Mucosa of rectum (tissue), 2 donors: ENCODE data around the gene NBL1.

Experiments
- H3K27ac ChIP-seq, 2 donors: one replicate each; pipeline ENCODE4 v1.7.0; 2013; ENCODE audit warnings: inconsistent platforms in 2 of 2, low read depth in 2 of 2, low read length in 2 of 2
- H3K27me3 ChIP-seq, 2 donors: one replicate each; pipeline ENCODE4 v1.7.0; 2013; ENCODE audit warnings: low read length in 2 of 2; ENCODE audit not compliant: control insufficient read depth in 2 of 2, insufficient read depth in 2 of 2
- H3K36me3 ChIP-seq, 2 donors: one replicate each; pipeline ENCODE4 v1.7.0; 2013; ENCODE audit warnings: low read length in 2 of 2; ENCODE audit not compliant: control insufficient read depth in 2 of 2, insufficient read depth in 2 of 2
- H3K4me1 ChIP-seq, 2 donors: one replicate each; pipeline ENCODE4 v1.7.0; 2013; ENCODE audit warnings: low read length in 2 of 2, mild to moderate bottlenecking in 1 of 2; ENCODE audit not compliant: control insufficient read depth in 2 of 2, insufficient read depth in 2 of 2
- H3K4me3 ChIP-seq, 2 donors: one replicate each; pipeline ENCODE4 v1.7.0; 2013; ENCODE audit warnings: low read length in 2 of 2
- H3K9ac ChIP-seq, 2 donors: one replicate each; pipeline ENCODE4 v1.7.0; 2013; ENCODE audit warnings: low read length in 2 of 2, low read depth in 1 of 2, mild to moderate bottlenecking in 1 of 2
- H3K9me3 ChIP-seq, 2 donors: one replicate each; pipeline ENCODE4 v1.7.0; 2013; ENCODE audit warnings: low read length in 2 of 2; ENCODE audit not compliant: control insufficient read depth in 2 of 2
- donor health status: healthy.
- donor health status: Normal muscosa, but diverticular disease.

Gene NBL1

GRCh38 chr1:19644681-19645410 lies 735 bp downstream of the NBL1 start:
- peak overlapping the region; percentile 97 to 98 for H3K27ac ChIP-seq
- H3K4me1 ChIP-seq = peaks cover 55 to 65% of the 10 kb centered on the region in 2 donors
- H3K9me3 ChIP-seq = no peaks in the 10 kb centered on the region
- H3K9ac ChIP-seq = peak overlapping the region; percentile 99 to 100
- no peaks in the 10 kb centered on the region for H3K36me3 ChIP-seq
- peak overlapping the region; percentile 87 to 98 for H3K4me3 ChIP-seq
- no peaks in the 10 kb centered on the region for H3K27me3 ChIP-seq

- peak overlapping the region; percentile 99 to 100 for H3K9ac ChIP-seq
- peak overlapping the region; percentile 97 to 98 for H3K27ac ChIP-seq
- peak overlapping the region; percentile 87 to 98 for H3K4me3 ChIP-seq
- no peaks in the 10 kb centered on the region for H3K27me3 ChIP-seq
- peaks cover 56 to 64% of the 10 kb centered on the region in 2 donors for H3K4me1 ChIP-seq
- H3K9me3 ChIP-seq = no peaks in the 10 kb centered on the region
- H3K36me3 ChIP-seq = no peaks in the 10 kb centered on the region
These were observed 1.5 kb downstream of the NBL1 start for GRCh38 chr1:19645411-19646251.

DNA sequence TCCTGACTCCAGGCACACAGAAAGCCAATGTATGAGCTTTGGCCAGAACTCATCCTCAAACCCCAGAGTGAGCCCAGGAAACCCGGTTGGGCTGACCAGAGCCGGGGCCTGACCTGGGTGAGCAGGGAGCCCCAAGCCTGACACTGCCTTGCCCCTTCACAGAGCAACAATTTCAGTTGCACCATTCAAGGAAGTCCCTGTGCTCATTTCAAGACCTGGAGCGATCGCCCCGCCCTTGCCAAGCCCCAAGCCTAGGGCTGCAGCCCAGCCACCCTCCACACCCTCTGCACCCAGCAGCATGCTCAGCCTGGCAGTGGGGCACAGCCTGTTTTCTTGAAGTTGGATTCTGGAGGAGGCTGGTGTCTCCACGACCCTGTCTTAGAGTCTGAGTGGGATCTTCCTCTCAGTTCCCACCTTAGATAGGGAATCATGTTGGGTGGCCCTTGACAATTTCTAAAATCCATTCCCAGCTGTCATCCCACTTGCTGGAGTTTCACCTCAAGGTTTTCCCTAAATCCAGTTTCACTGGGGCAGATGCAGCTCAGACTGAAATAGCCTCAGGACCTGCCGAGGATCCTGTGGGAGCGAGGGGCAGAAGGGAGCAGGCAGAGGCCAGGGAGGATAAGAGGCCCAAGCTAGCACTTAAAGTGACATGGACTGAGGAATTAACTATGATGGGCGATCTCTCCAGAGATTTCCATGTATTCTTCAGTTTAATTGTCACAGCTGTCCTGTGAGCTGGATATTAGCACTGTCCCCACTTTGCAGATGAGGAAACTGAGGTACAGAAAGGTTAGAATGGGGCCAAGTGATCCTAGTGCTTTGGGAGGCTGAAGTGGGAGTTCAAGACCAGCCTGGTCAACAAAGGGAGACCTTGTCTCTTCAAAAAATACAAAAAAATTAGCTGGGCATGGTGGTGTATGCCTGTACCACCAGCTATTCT lies 2.5 kb downstream of the NBL1 start:
- peak overlapping the region; percentile 99 to 100 for H3K9ac ChIP-seq

DNA sequence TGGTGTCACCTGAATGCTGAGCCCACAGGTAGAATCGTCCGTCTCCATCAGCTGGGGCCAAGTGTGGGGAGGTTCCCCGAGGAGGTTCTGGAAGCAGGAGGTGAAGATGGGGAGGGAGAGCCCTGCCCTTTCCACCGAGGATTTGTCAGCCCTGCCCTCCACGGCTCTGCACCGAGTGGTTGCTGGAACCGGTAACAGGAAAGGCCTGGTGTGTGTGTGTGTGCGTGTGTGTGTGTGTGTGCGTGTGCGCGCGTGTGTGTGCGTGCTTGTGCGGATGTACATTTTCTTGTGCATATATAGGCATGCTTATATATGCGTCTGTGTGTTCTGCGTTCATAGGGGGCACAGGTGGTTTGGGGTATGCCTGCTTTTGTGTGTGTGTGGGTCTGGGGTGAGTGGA lies 3.5 kb downstream of the NBL1 start:
- H3K27ac ChIP-seq = peak overlapping the region; percentile 97 to 98
- H3K9ac ChIP-seq = peak overlapping the region; percentile 65 to 100
- H3K27me3 ChIP-seq = no peaks in the 10 kb centered on the region
- H3K4me3 ChIP-seq = peak overlapping the region; percentile 87 to 98
- peaks cover 53 to 62% of the 10 kb centered on the region in 2 donors for H3K4me1 ChIP-seq
- peaks cover 0 to 2% of the 10 kb centered on the region in 2 donors for H3K36me3 ChIP-seq
- H3K9me3 ChIP-seq = no peaks in the 10 kb centered on the region

More for the DNA sequence above, 2.5 kb downstream of the NBL1 start:
- H3K9me3 ChIP-seq = no peaks in the 10 kb centered on the region
- H3K27ac ChIP-seq = peak overlapping the region; percentile 97 to 98
- H3K36me3 ChIP-seq = peaks cover 0 to 2% of the 10 kb centered on the region in 2 donors
- H3K4me1 ChIP-seq = peaks cover 53 to 61% of the 10 kb centered on the region in 2 donors
- H3K4me3 ChIP-seq = peak overlapping the region; percentile 87 to 98
- no peaks in the 10 kb centered on the region for H3K27me3 ChIP-seq

DNA sequence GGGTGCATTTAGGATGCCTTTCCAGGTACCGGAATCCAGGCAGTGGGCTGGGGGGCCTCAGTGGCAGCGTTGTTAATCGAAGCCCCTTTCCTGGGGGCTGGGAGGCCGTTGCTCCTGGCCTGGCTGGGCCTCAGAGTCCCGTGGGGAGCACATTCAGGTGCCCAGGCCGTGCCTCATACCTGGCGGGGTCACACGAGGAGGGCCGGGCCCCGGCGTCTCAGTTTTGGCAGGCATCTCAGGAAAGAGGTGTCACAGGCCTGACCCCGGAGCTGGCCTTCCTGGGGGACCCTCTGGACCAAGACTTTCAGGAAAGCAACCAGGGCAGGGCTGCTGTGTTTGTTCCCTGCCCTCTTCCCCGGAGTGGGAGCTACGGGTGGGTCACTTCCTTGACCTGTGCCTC lies 4.1 kb downstream of the NBL1 start:
- H3K27me3 ChIP-seq = no peaks in the 10 kb centered on the region
- no peaks in the 10 kb centered on the region for H3K9me3 ChIP-seq
- H3K9ac ChIP-seq = peak overlapping the region; percentile 63 to 100
- H3K36me3 ChIP-seq = peaks cover under 1 to 2% of the 10 kb centered on the region in 2 donors
- H3K4me3 ChIP-seq = peak overlapping the region; percentile 53 to 87
- H3K4me1 ChIP-seq = peaks cover 48 to 56% of the 10 kb centered on the region in 2 donors
- peak overlapping the region; percentile 97 to 98 for H3K27ac ChIP-seq

DNA sequence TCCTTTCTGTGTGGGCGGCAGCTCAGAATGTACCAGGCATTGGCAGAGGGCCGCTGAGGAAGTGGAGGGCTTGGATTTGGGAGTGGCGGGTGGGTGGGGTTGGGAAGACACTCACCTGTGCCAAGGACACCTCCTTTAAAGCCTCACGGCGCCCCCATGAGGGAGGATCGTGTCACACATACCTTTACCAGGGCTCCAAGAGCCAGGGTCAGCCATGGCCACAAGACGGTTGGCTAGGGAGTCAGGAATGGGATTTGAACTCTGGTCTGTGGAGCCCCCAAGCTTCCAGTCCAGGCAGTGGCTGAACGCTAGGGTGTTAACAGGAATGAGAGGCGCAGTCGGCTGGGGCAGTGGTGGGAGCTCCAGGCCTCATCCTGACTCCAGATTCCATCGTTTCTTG lies 4.6 kb downstream of the NBL1 start:
- H3K27me3 ChIP-seq = no peaks in the 10 kb centered on the region
- peak overlapping the region; percentile 20 to 53 for H3K4me3 ChIP-seq
- H3K4me1 ChIP-seq = peaks cover 47 to 55% of the 10 kb centered on the region in 2 donors
- H3K27ac ChIP-seq = peak overlapping the region; percentile 97 to 98
- H3K36me3 ChIP-seq = peaks cover 2 to 4% of the 10 kb centered on the region in 2 donors
- peak overlapping the region; percentile 52 to 100 for H3K9ac ChIP-seq
- H3K9me3 ChIP-seq = no peaks in the 10 kb centered on the region

DNA sequence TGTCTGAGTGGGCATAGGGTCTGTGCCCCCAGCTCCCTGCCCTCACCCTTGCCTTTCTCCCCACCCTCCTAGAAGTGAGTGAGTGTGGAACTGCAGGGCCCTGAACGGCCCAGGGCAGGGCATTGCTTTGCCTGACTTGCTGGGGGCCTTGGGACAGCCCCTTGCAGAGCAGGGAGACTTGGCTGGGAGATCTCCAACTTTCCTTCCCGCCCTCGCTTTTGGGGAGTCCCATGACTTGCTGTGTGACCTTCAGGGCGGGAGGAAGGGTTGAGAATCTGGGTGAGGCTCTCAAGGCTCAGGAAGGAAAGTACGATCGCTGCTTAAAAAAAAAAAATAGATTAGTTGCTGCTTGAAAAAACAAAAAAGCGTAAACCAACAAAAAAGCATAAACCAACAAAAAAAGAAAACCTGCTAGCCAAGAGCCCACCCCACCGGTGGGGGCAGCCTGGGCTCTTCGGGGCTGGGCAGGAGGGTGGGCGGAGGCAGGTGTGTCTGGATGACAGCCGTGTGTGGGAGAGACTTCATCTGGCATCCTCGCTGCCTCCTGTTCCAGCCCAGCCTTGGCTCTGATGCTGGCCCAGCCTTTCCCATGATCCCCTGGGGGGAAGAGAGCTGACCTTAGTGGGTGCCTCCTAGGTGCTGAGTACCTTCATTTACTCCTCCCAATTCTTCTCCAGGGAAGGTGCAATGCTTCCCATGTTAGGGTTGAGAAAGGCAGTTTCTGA lies 6.5 kb downstream of the NBL1 start:
- peak overlapping the region; percentile 47 to 60 for H3K9ac ChIP-seq
- H3K4me3 ChIP-seq = no peak overlapping the region
- no peaks in the 10 kb centered on the region for H3K27me3 ChIP-seq
- peaks cover 51 to 62% of the 10 kb centered on the region in 2 donors for H3K4me1 ChIP-seq
- peak overlapping the region; percentile 42 to 70 for H3K27ac ChIP-seq
- H3K9me3 ChIP-seq = no peaks in the 10 kb centered on the region
- H3K36me3 ChIP-seq = peaks cover 11 to 17% of the 10 kb centered on the region in 2 donors

- Histone ChIP-seq H3K4me3 (no peak overlapping the region), H3K27me3 (no peaks in the 10 kb centered on the region), H3K9ac (no peak overlapping the region), H3K9me3 (no peaks in the 10 kb centered on the region), H3K36me3 (peaks cover 16 to 23% of the 10 kb centered on the region in 2 donors), H3K4me1 (peaks cover 45 to 56% of the 10 kb centered on the region in 2 donors), H3K27ac (peak overlapping the region; percentile 42 to 70)
These were observed 7.1 kb downstream of the NBL1 start for GRCh38 chr1:19651141-19651737.

DNA sequence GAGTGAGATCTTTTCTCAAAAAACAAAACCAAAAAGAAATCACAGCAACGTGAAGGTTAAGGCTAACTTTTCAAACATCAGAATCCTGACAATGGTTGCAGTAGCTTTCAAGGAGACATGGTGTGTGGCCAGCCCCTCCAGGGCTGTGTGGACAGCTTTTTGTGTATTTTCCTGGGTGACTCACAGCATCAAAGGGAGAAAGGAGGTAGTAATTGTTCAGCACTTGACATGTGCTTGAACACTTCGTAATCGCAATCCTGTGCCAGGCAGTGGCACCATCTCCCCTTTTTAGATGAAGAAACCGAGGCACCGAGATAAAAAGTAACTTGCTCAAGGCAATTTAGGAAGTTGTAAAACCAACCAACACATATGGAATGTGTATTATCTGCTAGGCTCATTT lies 10.3 kb downstream of the NBL1 start:
- H3K36me3 ChIP-seq = peaks cover 23 to 29% of the 10 kb centered on the region in 2 donors
- no peak overlapping the region for H3K9ac ChIP-seq
- H3K27ac ChIP-seq = no peak overlapping the region
- no peaks in the 10 kb centered on the region for H3K27me3 ChIP-seq
- peaks cover 20 to 30% of the 10 kb centered on the region in 2 donors for H3K4me1 ChIP-seq
- no peak overlapping the region for H3K4me3 ChIP-seq
- no peaks in the 10 kb centered on the region for H3K9me3 ChIP-seq
